ENCODE results near the gene LPCAT2.

The LPCAT2 gene

DNA sequence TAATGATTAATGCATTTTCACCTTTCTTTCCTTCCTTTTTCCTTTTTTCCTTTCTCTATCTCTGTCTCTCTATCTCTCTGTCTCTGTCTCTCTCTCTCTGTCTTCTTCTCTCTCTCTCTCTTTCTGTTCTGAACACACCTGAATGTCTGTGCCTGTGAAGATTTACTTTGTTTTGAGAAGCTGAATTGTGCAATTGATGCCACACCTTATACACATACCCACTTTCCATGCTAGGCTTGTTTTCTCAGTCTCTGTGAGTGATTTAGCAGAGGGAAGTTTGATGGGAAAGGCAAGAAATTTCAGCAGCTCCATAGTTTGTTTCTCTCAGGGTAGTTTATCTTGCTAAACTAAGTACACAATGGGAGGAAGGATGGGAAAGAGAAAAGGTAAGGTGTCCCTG is 48.3 kb downstream of the LPCAT2 start:
- no peak for DNase-seq

DNA sequence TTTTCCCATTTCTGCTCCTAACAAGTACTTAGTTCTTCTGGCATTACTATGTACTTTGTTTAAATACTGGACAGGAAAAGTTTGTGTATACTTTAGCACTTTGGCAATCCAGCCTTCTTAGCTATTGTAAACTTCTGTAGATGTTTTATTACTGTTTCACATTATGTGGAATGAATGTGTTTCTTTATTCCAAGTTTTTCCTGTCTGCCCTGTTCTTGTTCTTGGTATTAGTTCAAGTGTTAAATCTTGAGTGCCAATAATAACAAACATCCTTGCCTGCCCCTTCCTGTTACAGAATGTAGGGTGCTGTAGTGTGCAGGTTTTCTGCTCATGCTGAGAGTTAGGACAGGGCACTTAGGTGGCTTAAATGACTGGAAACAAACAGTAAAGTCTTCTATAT is 50.4 kb downstream of the LPCAT2 start:
- DNase-seq, result no peak

DNA sequence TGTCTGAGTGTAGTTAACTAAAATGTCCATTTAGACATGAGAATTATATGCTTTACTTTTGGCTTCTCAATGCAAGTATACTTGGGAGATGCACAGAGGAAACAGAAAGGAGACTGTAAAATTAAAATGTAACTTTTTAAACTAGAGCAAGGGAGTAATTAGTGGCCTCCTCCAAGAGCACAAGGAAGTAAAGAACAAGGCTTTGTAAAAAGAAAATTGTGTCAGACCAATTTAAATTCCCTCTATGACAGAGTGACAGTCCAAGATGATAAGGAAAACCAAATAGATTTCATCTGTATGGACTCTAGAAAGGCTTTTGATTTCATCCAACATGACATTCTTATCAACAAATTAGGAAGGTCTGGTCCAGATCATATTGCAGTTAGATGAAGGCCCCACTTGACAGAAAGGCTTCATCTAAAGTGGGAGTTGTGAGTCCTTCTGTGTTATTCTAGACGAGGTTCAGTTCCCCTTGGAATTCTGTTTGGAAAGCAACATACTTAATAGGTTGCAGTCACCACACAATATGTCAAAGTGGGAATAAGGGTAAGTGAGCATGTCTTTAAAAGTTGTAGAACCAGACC is 51.2 kb downstream of the LPCAT2 start:
- no peak for DNase-seq

DNA sequence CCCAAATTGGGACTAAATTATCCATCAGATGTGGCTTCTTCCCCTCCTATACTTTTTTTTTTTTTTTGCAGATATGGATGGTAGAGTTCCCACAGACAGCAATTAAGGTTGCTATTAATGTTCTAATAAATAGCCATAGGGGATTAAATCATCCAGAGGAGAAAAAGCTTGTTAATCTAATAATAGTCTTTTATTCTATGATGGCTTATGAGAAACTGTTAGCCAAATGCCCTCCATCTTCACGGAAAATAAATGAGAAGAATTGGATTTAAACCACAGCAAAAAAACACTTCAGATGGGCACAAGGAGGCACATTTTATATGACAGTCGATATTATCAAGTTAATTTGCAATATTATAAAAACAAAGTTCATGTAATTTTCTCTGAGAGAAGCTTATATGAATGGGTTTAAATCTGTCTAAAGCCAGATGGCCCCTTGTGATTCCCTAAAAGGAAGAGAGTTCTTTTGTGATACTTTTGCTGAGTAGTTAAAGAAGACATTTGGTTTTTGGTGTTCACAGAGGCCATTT is 52.5 kb downstream of the LPCAT2 start:
- no peak for DNase-seq

DNA sequence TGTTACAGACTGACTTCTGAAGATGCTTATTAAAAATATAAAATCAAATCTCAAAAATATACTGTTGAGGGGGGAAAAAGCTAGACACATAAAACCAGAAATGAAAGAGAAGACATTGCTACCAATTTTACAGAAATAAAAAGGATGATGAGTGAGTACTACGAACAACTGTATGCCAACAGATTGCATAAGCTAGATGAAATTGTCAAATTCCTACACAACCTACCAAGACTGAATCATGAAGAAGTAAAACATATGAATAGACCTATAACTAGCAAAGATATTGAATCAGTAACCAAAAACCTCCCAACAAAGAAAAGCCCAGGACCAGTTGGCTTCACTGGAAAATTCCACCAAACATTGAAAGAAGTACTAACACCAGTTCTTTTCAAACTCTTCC is 54.1 kb downstream of the LPCAT2 start:
- DNase-seq, result no peak

DNA sequence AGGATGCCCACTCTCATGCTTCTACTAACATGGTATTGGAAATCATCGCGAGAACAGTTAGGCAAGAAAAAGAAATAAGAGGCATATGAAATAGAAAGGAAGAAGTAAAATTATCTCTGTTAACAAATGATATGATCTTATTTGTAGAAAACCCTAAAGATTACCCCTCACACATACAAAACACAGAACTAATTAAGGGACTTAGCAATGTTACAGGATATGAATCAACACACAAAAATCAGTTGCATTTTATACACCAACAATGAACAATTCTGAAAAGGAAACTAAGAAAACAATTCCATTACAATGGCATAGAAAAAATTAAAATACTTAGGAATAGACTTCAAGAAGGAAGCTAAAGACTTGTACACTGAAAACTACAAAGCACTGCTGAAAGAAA is 54.9 kb downstream of the LPCAT2 start:
- no peak for DNase-seq

DNA sequence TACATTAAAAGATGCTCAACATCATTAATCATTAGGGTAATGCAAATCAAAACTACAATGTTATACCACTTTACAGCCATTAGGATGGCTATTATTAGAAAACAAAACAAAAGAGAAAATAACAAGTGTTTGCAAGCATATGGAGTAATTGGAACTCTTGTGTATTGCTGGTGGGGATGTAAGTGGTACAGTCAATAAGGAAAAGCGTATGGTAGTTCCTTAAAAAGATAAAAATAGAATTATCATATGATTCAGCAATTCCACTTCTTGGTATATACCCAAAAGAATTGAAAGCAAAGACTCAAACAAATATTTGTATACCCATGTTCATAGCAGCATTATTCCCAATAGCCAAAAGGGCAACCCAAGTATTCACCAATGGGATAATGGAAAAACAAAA is 56.2 kb downstream of the LPCAT2 start:
- no peak for DNase-seq

DNA sequence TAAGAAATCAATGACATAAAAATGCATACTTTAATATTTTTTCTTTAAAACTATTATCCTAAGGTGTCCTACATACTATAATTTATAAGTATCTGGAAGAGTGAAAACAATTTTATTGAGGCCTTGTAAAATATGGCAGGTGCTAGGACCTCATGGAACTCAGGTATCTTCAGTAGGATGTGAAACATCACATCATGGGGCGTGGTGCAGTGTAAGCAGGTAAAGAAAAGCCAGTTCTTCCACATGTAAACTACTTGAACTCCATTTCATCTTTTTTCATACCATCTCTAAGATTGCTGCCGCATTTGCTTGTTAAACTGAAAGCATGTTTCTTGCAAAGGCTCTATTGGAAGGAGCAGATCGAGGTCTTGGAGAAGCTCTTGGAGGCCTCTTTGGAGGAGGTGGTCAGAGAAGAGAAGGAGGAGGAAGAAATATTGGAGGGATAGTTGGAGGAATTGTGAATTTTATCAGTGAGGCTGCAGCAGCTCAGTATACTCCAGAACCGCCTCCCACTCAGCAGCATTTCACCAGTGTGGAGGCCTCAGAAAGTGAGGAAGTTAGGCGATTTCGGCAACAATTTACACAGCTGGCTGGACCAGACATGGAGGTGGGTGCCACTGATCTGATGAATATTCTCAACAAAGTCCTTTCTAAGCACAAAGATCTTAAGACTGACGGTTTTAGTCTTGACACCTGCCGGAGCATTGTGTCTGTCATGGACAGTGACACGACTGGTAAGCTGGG is 57.7 kb downstream of the LPCAT2 start, which contains the start of gene CAPNS2:
TSS of gene CAPNS2 (plus strand) at position 253 of the 744 bp plus-strand sequence. CDS start at position 326, 73 bp downstream.
- DNase-seq, result no peak

DNA sequence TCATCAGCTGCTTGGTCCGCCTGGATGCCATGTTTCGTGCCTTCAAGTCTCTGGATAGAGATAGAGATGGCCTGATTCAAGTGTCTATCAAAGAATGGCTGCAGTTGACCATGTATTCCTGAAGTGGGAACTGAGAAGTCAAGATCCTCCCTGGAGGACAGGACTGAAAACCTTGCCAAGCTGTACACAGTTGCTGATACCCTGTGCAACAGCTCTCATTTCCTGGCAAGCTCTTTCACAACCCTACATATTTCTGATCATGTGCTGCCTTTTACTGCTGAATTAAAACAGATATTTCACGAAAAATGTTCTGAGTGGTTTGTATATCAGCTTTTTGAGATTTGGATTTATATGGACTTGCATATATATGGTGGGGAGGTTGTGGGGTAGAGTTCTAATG is 58.5 kb downstream of the LPCAT2 start:
- DNase-seq, result no peak

DNA sequence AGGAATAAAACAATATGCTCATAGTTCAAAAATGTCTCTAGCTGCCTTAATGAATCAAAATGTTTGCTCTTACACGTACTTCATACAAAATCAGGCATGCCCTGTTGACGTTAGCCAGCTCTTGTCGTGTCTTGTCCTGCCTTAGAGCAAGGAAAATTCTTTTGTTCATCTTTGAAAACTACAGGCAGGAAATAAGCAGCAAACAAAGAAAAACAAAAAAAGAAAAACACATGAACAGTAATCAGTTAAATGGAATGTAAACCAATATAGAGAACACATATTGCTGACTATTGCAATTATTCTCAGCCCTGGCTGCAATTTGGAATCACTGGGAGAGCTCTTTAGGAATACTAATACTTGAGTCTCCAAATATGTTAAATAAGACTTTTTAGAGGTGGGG is 59.3 kb downstream of the LPCAT2 start:
- DNase-seq, result no peak

DNA sequence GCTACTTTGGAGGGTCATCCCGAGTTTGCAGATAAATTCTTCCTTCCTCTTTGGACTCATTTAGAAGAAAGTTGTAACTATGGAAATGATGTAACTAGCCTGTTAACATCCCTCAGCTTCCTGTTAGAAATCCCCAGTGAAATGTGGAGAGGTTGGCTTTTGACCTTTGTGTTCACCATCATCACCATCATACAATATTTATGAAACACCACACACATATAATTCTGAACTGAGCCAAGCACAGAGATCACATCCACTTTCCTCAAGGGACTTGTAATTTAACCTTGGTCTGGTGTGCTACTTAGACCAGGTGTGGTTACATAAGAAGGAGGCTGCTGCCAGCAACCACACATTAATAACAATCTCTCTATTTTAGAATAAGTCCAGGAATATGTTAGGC is 60.2 kb downstream of the LPCAT2 start:
- no peak for DNase-seq

DNA sequence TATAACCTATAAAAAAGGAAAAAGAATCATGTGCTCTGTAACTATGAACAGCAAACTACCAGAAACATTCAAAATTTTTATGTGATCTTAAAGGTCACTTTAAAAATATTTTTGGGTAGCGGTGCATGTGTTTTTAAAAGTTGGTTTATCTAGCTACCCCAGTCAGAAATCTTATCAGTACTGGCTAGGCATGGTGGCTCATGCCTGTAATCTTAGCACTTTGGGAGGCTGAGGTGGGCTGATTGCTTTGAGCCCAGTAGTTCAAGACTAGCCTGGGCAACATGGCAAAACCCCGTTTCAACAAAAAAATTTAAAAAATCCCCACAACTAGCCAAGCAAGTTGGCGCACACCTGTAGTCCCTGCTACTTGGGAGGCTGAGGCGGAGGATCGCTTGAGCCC is 61.3 kb downstream of the LPCAT2 start:
- no peak for DNase-seq

DNA sequence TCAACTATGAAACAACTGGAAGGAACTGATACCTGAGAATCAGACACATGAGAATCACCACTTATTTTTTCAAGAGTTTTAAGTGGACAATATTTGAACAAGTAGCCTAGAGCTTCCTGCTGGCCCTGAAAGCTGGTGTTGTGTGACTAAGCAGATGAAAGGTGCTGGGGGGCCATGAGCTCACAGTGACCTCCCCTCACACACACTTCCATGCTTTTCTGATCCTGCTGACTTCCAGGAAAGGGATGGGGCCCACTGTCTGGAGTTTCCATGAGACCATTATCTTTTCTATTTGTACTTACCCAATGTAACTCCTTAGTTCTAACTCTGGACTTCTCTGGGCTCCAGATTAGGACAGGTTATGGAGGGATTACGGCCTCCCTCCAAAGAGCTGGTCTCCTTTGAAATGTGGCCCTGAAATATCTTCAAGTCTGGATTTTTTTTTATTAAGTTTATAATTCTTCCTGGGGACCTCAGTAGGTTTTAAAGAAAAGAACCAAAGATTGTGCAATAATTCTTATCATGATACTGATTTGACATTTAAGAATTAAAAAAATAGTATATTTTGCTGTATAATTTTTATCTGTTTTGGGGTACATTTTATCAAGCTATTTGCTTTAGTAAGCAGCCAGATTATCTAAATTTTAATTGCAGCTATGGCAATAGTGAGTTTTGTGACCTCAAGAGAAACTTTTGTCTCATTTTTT is 62.5 kb downstream of the LPCAT2 start:
- DNase-seq, result no peak

DNA sequence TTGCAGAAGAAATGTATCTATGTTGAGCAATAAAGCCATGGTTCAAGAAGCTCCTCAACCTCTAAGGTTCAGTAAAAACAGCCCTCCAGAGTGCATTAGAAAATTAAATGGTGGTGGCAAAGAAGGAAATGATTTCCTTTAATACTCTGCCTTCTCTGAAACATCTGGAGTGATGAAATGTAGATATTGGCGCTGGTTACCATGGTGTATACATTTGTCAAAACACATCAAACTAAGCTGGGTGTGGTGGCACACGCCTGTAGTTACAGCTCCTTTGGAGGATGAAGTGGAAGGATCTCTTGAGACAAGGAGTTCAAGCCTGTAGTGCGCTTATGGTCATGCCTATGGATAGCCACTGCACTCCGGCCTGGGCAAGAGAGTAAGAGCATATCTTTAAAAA is 63.6 kb downstream of the LPCAT2 start:
- no peak for DNase-seq

DNA sequence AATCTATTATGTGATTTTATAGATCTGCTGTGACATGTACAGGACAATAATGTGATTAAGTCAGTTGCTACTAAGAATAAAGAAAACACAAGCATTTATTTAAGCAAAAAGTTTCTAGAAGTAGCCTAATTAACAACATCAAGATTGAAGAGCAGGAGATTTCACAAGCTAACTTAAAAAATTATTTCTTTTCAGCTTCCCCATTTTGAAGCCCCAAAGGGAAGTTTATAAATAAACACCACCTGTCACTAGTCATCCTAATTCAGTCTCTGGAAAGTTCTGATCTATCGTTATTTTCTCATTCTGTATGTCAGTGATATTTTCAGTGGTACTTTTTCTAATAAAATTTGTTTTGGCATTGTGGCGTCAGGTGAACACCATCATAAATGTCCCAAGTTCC is 65.9 kb downstream of the LPCAT2 start:
- no peak for DNase-seq

DNA sequence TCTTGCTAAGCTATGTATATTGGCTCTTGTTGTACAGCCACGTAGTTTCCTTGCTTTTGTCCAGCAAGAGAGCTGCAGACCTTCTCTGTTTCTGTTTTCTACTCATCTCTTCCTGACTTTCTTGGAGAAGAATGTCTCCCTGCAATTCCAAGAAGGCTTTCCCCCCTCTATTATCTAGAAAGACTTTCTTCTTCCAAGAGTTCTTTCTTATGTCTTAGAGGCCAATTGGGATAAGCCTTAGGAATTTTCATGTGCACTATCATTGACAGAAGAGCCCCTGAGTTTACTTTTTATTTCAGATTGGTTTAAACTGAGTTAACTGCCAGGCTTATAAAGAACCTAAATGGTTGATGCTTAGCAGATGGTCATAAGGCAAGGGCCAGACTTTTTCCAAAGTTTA is 66.6 kb downstream of the LPCAT2 start:
- no peak for DNase-seq

DNA sequence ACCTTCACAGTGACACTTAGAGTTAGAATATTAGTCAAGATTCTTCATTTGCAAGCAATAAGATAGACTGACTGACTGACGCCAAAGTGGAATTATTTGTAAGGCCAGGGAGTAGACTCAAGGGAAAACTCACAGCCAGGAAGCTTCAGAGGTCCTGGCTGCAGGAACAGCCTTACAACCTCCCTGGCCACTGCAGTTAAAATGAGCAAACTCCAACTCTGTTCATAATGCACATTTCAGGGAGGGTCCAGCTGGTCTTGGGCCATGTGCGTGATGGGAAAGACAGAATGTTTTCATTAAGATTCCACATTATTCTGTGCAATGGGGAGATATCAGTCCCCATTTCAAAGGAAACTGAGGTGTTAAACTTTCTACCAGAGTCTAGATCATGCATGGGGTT is 67.5 kb downstream of the LPCAT2 start:
- no peak for DNase-seq

DNA sequence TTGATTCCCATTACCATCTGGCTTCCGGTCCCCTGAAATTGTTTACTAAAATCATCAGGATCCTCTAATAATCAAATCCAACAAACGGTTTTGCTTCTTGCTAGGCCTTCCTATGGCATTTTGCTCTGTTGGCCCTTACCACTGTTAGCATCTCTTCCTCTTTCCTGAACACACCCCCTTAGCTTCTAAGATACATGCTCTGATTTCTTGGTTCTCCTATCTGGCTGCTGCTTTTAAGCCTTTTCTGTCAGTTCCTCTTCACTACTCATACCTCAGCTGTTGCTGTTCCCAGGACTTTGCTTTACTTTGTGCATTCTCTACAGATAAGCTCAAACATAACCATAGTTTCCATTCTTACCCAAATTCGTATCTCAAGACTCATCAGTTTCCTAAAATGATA is 69.0 kb downstream of the LPCAT2 start:
- no peak for DNase-seq

DNA sequence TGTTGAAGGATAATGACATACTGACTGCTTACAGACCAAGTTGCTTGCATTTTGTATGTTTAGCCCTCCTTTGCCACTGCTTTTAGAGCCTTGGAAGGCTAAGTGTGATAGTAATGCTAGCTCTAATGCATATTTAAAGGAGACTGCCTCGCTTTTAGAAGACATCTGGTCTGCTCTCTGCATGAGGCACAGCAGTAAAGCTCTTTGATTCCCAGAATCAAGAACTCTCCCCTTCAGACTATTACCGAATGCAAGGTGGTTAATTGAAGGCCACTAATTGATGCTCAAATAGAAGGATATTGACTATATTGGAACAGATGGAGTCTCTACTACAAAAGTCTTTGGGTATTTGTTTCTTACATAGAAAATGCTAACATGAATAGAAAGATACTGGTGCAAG is 76.8 kb downstream of the LPCAT2 start:
- DNase-seq, result no peak

DNA sequence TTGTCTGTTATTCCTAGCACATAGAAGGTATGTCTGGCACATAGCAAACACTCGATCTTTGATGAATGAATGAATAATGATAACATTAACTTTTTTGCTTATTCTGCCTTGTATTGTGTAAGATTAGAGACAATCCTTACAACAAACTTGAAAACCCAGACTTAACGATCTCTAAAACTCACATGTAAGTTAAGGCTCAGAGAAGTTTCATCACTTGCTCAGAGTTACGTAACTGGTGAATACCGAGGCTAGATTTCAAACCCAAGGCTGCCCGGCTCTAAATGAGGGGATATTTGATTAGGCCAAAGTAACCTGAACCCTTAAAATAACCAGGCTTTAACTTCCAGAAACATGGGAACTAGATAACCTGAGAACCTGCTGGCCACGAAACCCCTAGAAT is 79.9 kb downstream of the LPCAT2 start:
- DNase-seq, result no peak

DNA sequence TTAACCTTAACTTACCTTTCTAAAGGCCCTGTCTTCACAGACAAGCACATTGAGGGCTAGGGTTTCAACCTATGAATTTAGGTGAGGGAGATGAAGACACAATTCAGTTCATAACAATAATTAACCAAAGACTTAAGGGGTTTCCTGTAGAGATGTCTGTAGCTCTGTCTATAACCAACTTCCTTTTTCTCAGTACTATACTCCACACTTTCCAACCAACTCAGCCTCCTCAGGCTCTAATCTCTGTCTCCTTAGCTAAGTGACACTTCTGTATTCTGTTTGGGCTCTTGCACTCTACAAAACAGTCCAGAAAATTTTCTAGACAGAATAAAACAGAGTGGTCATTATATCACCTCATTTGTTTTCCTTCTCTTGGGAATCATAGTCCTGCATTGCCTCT is 83.4 kb downstream of the LPCAT2 start:
- no peak for DNase-seq

DNA sequence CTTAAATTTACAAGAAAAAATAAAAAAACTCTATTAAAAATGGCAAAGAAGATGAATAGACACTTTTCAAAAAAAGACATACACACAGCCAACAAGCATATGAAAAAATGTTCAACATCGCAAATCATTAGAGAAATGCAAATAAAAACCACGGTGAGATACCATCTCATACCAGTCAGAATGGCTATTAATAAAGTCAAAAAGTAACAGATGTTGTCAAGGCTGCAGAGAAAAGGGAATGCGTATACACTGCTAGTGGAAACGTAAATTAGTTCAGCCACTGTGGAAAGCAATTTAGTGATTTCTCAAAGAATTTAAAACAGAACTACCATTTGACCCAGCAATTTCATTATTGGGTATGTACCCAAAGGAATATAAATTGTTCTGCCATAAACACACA is 89.1 kb downstream of the LPCAT2 start:
- no peak for DNase-seq

DNA sequence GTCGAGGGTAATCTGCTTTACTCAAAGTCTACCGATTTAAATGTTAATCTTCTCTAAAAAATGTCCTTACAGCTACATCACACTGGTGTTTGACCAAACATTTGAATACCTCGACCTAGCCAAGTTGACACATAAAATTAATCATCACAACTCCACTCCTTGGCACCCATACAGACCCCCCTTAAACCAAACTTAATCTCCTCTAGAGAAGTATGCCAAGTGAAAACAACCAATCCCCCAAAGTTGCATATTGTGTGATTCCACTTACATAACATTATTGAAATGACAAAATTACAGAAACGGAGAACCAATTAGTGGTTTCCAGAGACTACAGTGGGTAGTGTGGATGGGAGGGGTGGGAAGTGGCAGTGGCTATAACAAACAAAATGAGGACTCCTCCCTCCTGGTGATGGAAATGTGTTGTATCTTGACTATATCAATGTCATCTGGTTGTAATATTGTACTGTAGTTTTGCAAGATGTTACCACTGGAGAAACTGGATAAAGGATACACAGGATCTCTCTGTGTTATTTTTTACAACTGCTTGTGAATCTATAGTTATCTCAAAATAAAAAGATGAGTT is 97.0 kb downstream of the LPCAT2 start:
- no peak for DNase-seq

Measured in NCI-H2171 (cell line).